GM12892 (cell line): ENCODE results near the gene SNRPD3. TPM values are rescaled to one million over a fixed set of nuclear protein-coding genes. Genes with fewer than 3 reads are reported as not detected.
A peak's percentile ranks its signal among the peaks of the same experiment; 100 is the strongest.

ENCODE experiments used
- DNase-seq: peaks from one replicate; pipeline ENCODE4 v3.0.0; 2011; ENCODE audit not compliant: insufficient read length
- FAIRE-seq: peaks from 2 replicates; lab custom pipeline; 2011; peaks lifted over from hg19 to GRCh38; lab: Jason Lieb, UNC
- POLR2A ChIP-seq: IDR thresholded peaks from 2 replicates; pipeline ENCODE4 v1.6.1; 2011; ENCODE audit warnings: low read depth, low read length, control low read depth
- POLR2AphosphoS5 ChIP-seq: IDR thresholded peaks from 2 replicates; pipeline ENCODE4 v1.6.1; 2011; ENCODE audit warnings: low read depth, low read length, control low read depth
- TAF1 ChIP-seq: IDR thresholded peaks from 2 replicates; pipeline ENCODE4 v1.6.1; 2011; ENCODE audit warnings: low read depth, mild to moderate bottlenecking, control low read depth, low read length, borderline replicate concordance
- polyA plus RNA-seq: library from polyadenylated mRNA; unstranded; fragments of >200 nt; gene quantifications from one replicate; pipeline ENCODE4 v1.2.1, GENCODE V29; 2012; ENCODE audit warnings: missing spikeins, inconsistent platforms; ENCODE audit not compliant: missing spikeins

Gene SNRPD3
- 133 TPM for polyA plus RNA-seq

GRCh38 chr22:24555165-24556039, at the start of gene SNRPD3:
Gene SNRPD3 (plus strand): TSS chr22:24555999. CDS start chr22:24557675, 1,676 bp downstream.
- FAIRE-seq: peak; percentile 95
- peak; percentile 94 for TF ChIP-seq TAF1
- TF ChIP-seq POLR2A: peak; percentile 82
- TF ChIP-seq POLR2AphosphoS5: peak; percentile 67

GRCh38 chr22:24506802-24507438, 48.9 kb upstream of the SNRPD3 start:
- TF ChIP-seq POLR2AphosphoS5 (no peak), TAF1 (no peak), POLR2A (no peak)
- FAIRE-seq (peak; percentile 90), DNase-seq (no peak)

More at GRCh38 chr22:24555165-24556039, at the start of gene SNRPD3:
- DNase-seq: peak; percentile 94

- DNase-seq: no peak
- peak; percentile 62 for FAIRE-seq
- no peak for TF ChIP-seq POLR2A
- no peak for TF ChIP-seq POLR2AphosphoS5
- no peak for TF ChIP-seq TAF1
Observed at GRCh38 chr22:24507716-24508115, 48.1 kb upstream of the SNRPD3 start.

- FAIRE-seq: peak; percentile 9
- no peak for TF ChIP-seq POLR2A
- TF ChIP-seq TAF1: no peak
- TF ChIP-seq POLR2AphosphoS5: no peak
- no peak for DNase-seq
Observed at GRCh38 chr22:24510637-24511625, 44.9 kb upstream of the SNRPD3 start.

- TF ChIP-seq POLR2A (no peak), POLR2AphosphoS5 (no peak), TAF1 (no peak)
- peak; percentile 75 for FAIRE-seq
- DNase-seq: no peak
Observed at GRCh38 chr22:24512043-24512442, 43.8 kb upstream of the SNRPD3 start.

GRCh38 chr22:24513378-24514240, 42.2 kb upstream of the SNRPD3 start:
- TF ChIP-seq POLR2AphosphoS5: no peak
- no peak for TF ChIP-seq POLR2A
- TF ChIP-seq TAF1: no peak
- peak; percentile 71 for FAIRE-seq
- no peak for DNase-seq

- FAIRE-seq: peak; percentile 85
- TF ChIP-seq POLR2AphosphoS5 (no peak), TAF1 (no peak), POLR2A (no peak)
Observed at GRCh38 chr22:24514241-24515026, 41.4 kb upstream of the SNRPD3 start.

GRCh38 chr22:24515027-24515338, 40.8 kb upstream of the SNRPD3 start:
- FAIRE-seq: no peak
- no peak for DNase-seq
- no peak for TF ChIP-seq TAF1
- no peak for TF ChIP-seq POLR2AphosphoS5
- no peak for TF ChIP-seq POLR2A

More at GRCh38 chr22:24514241-24515026, 41.4 kb upstream of the SNRPD3 start:
- DNase-seq: no peak

- TF ChIP-seq POLR2AphosphoS5 (no peak), POLR2A (no peak)
- no peak for FAIRE-seq
- DNase-seq: no peak
Observed at GRCh38 chr22:24516301-24516737, 39.5 kb upstream of the SNRPD3 start.

- TF ChIP-seq TAF1 (no peak), POLR2AphosphoS5 (no peak), POLR2A (no peak)
- FAIRE-seq (no peak), DNase-seq (no peak)
Observed at GRCh38 chr22:24517446-24517845, 38.4 kb upstream of the SNRPD3 start.
